IPS-18c (cell line): ENCODE data around the gene HOXB5.

ENCODE experiments used
- H3K4me3 ChIP-seq: 2 replicates; pipeline ENCODE4 v1.7.0; 2013; ENCODE audit warnings: low read depth, mild to moderate bottlenecking, low read length, moderate library complexity; ENCODE audit not compliant: insufficient read depth
- H3K9me3 ChIP-seq: one replicate; pipeline ENCODE4 v1.6.1; 2013; ENCODE audit warnings: mild to moderate bottlenecking, low read length, moderate library complexity; ENCODE audit not compliant: control insufficient read depth, insufficient read depth

HOXB5 gene

GRCh38 chr17:48620461-48621139, 27.0 kb upstream of the HOXB5 start:
- no peak overlapping the region for H3K4me3 ChIP-seq

DNA sequence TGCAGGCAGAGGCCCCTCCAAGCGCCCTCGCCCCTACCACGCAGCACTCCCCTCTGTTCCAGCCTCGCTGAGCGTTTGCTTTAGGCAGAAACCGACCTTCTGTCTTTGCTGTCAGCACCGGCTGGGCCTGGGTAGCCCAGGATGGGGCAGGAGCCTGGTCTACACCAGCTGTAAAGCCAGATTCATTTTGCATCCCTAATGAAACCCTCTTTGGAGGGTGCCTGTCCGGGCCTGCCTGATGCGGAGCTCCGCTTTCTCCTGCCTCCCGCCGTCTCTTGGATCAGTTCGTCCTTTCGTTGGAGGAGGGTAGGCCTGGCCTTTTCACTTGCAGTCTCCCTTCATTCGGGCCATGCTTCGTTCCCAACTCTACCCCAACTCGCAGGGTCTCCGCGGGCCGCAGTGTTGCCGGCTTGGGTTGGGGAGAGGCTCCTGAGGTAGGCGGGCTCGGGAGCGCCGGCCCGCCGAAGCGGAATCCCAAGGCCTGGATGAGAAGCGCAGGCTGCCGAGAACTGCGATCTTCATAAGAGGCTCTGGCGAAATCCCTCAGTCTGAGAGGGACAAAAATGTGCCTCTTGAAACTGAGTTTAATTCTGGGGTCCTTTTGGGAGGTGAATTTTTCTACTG, 26.4 kb upstream of the HOXB5 start:
- Histone ChIP-seq H3K9me3 (peaks cover 3% of the 10 kb centered on the region), H3K4me3 (no peak overlapping the region)

More at GRCh38 chr17:48620461-48621139, 27.0 kb upstream of the HOXB5 start:
- H3K9me3 ChIP-seq = peaks cover 4% of the 10 kb centered on the region

GRCh38 chr17:48618256-48618896, 24.8 kb upstream of the HOXB5 start:
- H3K9me3 ChIP-seq = peaks cover 3% of the 10 kb centered on the region
- H3K4me3 ChIP-seq = no peak overlapping the region

GRCh38 chr17:48617471-48618255, 24.1 kb upstream of the HOXB5 start:
- H3K4me3 ChIP-seq = no peak overlapping the region
- peaks cover 3% of the 10 kb centered on the region for H3K9me3 ChIP-seq

GRCh38 chr17:48616717-48617470, 23.3 kb upstream of the HOXB5 start:
- no peak overlapping the region for H3K4me3 ChIP-seq
- H3K9me3 ChIP-seq = peaks cover 3% of the 10 kb centered on the region

- no peaks in the 10 kb centered on the region for H3K9me3 ChIP-seq
- H3K4me3 ChIP-seq = no peak overlapping the region
Measured at GRCh38 chr17:48615963-48616716, 22.6 kb upstream of the HOXB5 start.

GRCh38 chr17:48615047-48615962, 21.7 kb upstream of the HOXB5 start, which contains the start of gene HOXB8:
Gene HOXB8 (minus strand): TSS chr17:48615292. CDS start chr17:48614704, 588 bp downstream.
- Histone ChIP-seq H3K9me3 (no peaks in the 10 kb centered on the region), H3K4me3 (no peak within 1 kb of the TSS)

GRCh38 chr17:48613862-48614694, 20.5 kb upstream of the HOXB5 start:
- H3K4me3 ChIP-seq = no peak overlapping the region
- H3K9me3 ChIP-seq = no peaks in the 10 kb centered on the region

DNA sequence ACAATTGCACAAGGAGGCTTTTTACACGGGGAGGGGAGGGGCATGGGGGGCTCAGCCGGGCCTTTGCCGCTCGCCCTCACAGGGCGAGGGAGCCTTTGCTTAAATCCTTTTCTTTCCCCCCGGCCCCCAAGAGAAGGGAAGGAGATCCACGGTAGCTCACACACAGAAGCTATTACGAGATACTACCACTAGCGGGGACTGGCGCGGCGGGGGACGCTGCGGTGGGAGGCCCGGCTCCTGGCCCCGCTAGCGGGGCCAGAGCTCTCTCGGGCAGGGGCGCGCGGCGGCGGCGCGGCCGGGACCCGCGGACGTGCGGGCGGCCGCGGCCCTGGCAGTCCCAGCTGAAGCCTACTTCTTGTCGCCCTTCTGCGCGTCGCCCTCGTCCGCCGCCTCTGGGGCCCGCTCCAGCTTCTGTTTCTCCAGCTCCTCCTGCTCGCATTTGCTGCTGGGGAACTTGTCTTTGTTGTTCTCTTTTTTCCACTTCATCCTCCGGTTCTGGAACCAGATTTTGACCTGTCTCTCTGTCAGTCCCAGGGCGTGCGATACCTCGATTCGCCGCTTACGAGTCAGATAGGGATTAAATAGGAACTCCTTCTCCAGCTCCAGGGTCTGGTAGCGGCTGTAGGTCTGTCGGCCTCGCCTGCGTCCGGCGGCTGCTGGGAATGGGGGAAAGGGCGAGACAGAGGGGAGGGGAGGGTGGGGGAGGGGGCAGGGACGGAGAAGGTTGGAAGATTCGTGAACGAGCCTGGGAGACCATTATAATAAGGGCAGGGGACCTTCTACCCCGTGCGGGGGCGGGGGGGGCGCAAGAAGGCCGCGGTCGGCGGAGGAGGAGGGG, 19.5 kb upstream of the HOXB5 start:
- Histone ChIP-seq H3K4me3 (no peak overlapping the region), H3K9me3 (peaks cover 2% of the 10 kb centered on the region)

DNA sequence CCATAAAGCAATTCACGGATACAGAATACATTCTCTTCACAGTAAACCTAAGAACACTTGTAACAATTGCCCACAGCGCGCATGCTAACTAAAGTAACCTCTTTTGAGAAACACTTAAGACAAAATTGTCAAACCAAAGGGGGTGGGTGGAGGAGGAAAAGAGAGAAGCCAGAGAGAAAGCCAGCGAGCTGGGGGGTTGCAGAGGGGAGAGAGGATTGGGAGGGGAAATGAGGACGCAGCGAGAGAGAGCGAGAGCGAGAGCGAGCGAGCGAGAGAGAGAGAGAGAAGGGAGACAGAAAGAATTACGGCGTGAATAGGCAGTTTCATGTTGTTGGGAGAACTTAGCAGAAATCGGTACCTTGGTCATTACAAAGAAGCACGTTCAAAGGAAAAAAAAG, 18.9 kb upstream of the HOXB5 start:
- peaks cover 2% of the 10 kb centered on the region for H3K9me3 ChIP-seq

GRCh38 chr17:48611681-48612455, 18.3 kb upstream of the HOXB5 start:
- Histone ChIP-seq H3K4me3 (no peak overlapping the region), H3K9me3 (peaks cover 2% of the 10 kb centered on the region)

More for the DNA sequence above, 18.9 kb upstream of the HOXB5 start:
- no peak overlapping the region for H3K4me3 ChIP-seq

DNA sequence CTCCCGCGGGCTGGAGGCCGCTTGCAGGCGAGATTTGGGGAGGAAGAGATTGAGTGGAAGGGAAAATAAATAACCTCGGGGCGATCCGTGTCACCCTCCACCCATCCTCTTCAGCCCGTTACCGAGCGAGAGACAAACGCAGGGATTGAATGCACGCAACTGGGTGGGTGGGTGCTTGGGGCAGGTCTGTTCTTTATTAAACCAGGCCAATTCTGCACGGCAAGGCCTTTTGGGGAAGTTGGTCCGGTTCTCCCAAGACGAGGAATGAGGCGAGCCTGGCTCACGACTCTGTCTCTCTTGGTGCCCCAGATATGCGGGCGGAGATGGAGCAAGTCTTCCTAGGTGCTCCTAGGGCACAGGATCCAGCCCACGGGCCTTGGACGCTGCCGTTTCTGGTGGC, 17.6 kb upstream of the HOXB5 start:
- Histone ChIP-seq H3K9me3 (peaks cover 2% of the 10 kb centered on the region), H3K4me3 (no peak overlapping the region)
